AML-193 (cell line): Measurements from ENCODE around the gene PLXNB3.

Experiments
- DNase-seq, 2 experiments: peaks; one replicate each; lab custom pipeline; 2025; lab: John Stamatoyannopoulos, UW

The PLXNB3 gene

GRCh38 chrX:153794018-153794896 lies 30.2 kb downstream of the PLXNB3 start, which contains the start of the genes IDH3G and SSR4:
IDH3G (minus strand) TSS chrX:153794375; CDS start chrX:153794326, 49 bp downstream.
SSR4 (plus strand) TSS chrX:153794668; CDS start chrX:153794688, 20 bp downstream.
- DNase-seq = peak; percentile 80 to 83

- no peak for DNase-seq
Observed at GRCh38 chrX:153794897-153795816, 31.1 kb downstream of the PLXNB3 start.

GRCh38 chrX:153797415-153798015 lies 33.5 kb downstream of the PLXNB3 start:
- no peak for DNase-seq

GRCh38 chrX:153799326-153799725 lies 35.3 kb downstream of the PLXNB3 start:
- no peak for DNase-seq

DNA sequence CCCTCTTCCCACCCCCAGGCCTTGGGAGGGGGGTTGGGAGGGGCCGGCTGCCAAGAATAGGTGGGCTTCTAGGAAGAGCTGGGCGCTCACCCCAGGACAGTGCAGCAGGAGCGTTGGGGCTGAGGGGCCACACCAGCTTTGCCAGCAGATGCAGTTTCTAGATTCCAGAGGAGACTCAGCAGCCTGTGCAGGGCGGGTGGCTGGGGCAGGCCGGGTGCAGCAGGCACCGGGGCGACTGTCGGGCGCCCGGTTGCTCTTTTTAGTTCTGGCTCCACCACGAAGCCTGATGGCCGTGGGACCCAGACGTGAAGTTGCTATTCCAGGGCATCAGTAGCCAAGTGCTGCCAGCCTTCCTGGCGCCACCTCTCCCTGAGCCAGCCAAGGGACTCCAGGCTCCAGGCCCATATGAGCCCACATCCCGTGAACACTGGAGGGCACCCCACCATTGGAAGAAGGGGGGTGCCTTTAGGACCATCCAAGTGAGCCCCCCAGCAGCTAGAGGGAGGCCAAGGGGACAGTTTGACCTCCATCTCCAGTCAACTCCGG lies 36.2 kb downstream of the PLXNB3 start:
- DNase-seq = no peak

DNA sequence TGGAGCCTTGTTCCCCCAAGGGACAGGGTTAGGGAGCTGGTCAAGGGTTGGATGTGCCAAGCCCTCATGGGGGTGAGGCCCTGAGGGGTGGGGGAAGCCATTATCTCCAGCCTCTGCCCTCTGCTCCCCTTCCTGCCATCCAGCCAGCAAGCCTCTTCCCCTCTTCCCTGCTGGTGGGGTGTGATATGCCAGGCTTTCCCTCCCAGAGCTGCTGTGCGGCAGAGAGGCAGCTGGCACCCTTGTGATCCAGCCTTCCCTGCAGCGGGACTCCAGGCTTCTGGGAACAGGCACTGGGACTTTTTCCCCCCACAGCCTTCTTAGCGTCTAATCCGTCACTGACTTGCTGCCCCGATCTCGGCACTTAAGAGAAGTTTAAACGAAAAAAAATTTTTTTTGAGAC lies 36.7 kb downstream of the PLXNB3 start:
- no peak for DNase-seq

DNA sequence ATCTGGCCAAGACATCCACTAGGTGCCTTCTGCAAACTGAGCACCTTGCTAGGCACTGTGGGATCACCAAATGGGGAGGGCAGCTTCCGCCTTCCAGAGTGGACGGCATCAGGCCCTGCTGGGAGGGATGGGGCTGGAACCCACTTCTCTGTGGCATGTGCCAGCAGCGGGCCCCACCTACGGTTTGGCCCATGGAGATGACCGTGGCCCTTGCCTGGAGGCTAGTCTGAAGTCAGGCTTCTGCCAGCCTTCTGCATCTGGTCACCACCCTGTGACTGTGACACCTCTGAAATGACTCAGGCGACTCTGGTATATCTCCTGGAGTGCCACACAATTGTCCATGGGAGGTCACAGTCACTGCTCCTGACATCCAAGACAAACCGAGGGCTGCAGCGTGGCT lies 37.6 kb downstream of the PLXNB3 start:
- DNase-seq = no peak

- no peak for DNase-seq
Observed at GRCh38 chrX:153802513-153803045, 38.5 kb downstream of the PLXNB3 start.

DNA sequence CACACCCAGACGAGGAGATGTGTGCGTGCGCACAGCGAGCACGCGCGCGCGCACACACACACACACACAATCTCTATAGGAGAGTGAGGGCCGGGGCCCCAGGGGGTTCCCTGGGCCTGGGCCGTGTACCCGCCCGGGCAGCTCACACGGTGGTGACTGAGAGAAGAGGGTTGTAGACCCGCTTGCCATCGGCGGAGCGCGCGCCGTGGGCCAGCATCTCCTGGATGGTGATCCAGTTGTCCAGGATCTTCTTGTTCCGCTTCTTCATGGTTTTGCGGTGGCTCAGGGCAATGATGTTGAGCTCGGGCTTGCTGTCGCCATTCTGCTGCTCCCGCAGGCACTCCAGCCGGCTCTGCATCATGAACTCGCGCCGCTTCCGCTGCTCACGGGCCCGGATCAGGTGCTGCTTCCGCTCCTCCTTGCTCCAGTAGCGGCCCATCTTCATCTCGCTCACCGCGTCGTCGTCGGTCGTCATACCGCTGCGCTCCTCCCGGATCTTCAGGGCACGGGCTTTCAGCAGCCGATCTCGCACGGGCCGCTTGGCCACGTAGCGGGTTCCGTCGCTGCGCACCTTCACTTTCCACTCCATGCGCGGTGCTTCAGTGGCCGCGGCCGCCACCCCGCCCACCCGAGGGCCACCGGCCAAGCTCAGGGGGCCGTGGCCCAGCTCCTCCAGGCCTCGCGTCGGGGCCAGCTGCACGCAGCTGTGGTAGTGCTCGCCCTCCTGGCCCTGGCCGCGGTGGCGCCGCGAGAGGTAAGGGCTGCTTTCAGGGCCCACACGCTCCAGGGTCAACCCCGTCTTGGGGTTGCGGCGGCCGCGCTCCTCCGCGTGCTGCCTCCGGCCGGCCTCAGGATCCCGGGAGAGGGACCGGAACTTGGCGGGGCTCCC lies 39.4 kb downstream of the PLXNB3 start:
- DNase-seq = no peak

GRCh38 chrX:153804100-153804595 lies 40.1 kb downstream of the PLXNB3 start:
- DNase-seq = no peak

- DNase-seq = no peak
Observed at GRCh38 chrX:153804621-153805020, 40.6 kb downstream of the PLXNB3 start.

- DNase-seq = no peak
Observed at GRCh38 chrX:153805436-153805835, 41.4 kb downstream of the PLXNB3 start.

- no peak for DNase-seq
Observed at GRCh38 chrX:153806999-153807575, 43.0 kb downstream of the PLXNB3 start.

GRCh38 chrX:153807976-153808375 lies 43.9 kb downstream of the PLXNB3 start:
- DNase-seq = no peak

- no peak for DNase-seq
Observed at GRCh38 chrX:153812220-153812619, 48.2 kb downstream of the PLXNB3 start.

- no peak for DNase-seq
Observed at GRCh38 chrX:153813161-153813560, 49.1 kb downstream of the PLXNB3 start.

DNA sequence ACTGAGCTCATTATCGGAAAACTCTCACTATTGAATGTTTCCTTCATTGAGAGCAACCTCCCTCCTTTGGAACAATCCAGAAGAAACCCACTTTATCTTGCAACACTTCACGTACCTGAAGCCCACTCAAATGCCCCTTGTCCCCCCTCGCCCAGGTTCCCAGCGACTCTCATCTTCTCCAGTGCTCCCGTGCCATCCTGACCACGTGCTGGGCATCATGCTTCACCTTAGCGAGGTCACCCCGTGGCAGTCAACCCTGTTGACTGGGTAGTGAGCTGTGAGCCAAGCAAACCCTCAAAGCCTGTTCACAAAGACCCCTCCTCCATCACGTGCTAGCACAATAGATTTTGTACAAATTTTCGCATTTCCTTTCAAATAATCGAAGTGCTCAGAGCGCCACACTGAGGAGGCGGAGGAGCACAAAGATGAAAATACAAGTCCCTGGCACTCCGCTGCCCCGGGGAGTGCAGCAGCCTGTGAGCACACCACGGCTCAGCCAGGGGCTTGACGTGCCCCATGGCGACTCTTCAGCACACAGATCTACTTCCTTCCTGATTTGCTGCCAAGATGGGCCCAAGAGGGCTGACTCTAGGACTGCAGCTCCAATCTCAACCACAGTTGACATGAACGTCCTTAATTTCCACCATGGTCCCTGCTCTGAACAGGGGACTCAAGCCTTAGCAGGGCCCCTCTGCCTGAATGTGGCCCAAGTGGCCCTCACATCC lies 50.7 kb downstream of the PLXNB3 start:
- DNase-seq = no peak

DNA sequence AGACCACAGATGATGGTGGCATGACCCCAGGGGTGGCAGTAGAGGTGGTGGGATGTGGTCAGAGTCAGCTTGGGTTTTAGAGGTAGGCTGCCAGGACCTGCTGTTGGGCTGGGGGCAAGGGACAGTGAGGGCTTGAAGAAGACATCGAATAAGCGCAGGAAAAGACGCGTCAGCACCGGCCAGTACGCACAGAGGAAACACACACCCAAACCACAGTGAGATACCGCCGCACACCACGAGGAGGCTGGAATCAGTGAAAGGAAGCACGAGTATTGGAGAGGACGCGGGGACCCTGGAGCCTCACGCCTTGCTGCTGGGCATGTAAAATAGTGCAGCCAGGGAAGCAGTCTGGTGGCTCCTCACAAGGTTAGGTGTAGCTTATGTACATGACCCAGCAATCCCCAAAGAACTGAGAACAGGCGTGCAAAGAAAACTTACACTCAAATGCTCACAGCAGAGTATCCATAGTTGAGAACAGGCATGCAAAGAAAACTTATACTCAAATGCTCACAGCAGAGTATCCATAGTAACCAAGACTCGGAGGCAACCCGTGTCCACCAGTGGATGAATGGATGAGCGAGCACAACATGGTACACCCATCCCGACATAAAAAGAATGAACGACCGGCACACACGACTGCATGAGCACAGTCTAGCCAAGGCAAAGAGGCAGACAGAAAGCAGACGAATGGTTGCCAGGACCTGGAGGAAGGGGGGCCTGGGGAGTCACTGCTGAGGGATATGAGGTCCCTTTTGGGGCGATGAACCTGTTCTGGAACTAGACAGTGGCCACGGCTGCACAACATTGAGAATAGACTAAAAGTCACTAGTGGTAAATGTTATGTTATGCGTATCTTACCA lies 53.0 kb downstream of the PLXNB3 start:
- DNase-seq = no peak
